CD4-positive, alpha-beta T cell (primary cell): ENCODE results near the gene LMX1B. TPM values are rescaled to one million over a fixed set of nuclear protein-coding genes. Genes with fewer than 3 reads are reported as not detected.

ENCODE experiments used
- ATAC-seq: fragments of 200-7000 bp; cut with Tn5 transposase; one replicate; pipeline ENCODE4 v1.10.0; 2022; ENCODE audit warnings: mild to moderate bottlenecking; ENCODE audit not compliant: poor library complexity
- CTCF ChIA-PET: fragments of 350-600 bp; sonication (Branson Sonifier 250); formaldehyde crosslinking; loops from one replicate; lab custom pipeline; 2021; ENCODE audit warnings: antibody characterized with exemption, inconsistent platforms; lab: Charles Lee
- POLR2A ChIA-PET: fragments of 350-600 bp; sonication (Branson Sonifier 250); formaldehyde crosslinking; loops from one replicate; lab custom pipeline; 2021; ENCODE audit warnings: antibody characterized with exemption, inconsistent platforms; lab: Charles Lee
- DNase-seq, 14 experiments: peaks; one replicate each; pipeline ENCODE4 v3.0.0-alpha.2; 2013 to 2020; ENCODE audit warnings: mixed read lengths in 2 of 14
- H3K27ac ChIP-seq, 2 donors: one replicate each; pipeline versions ENCODE4 v1.5.1 to v1.7.0; 2013; ENCODE audit warnings: low read length in 2 of 2, low read depth in 1 of 2, mild to moderate bottlenecking in 1 of 2
- H3K27me3 ChIP-seq, 2 experiments: 1 replicate in 1 of 2; 2 replicates in 1 of 2; pipeline versions ENCODE4 v1.6.1 to v1.7.0; 2013; ENCODE audit warnings: low read length in 2 of 2, control low read depth in 1 of 2, mild to moderate bottlenecking in 1 of 2, moderate library complexity in 1 of 2; ENCODE audit not compliant: insufficient read depth in 2 of 2, control insufficient read depth in 1 of 2
- H3K36me3 ChIP-seq: one replicate; pipeline ENCODE4 v1.6.1; 2013; ENCODE audit warnings: low read length, control low read depth; ENCODE audit not compliant: insufficient read depth
- H3K4me1 ChIP-seq: one replicate; pipeline ENCODE4 v1.6.1; 2013; ENCODE audit warnings: low read length, control low read depth; ENCODE audit not compliant: insufficient read depth
- H3K4me3 ChIP-seq: one replicate; pipeline ENCODE4 v1.5.1; 2013; ENCODE audit warnings: mild to moderate bottlenecking, low read length, moderate library complexity
- H3K9me3 ChIP-seq, 2 experiments: 1 replicate in 1 of 2; 2 replicates in 1 of 2; pipeline versions ENCODE4 v1.6.1 to v1.7.0; 2013; ENCODE audit warnings: low read length in 2 of 2, mild to moderate bottlenecking in 2 of 2, control low read depth in 1 of 2, moderate library complexity in 1 of 2; ENCODE audit not compliant: control insufficient read depth in 1 of 2, insufficient read depth in 1 of 2
- H3K27ac Mint-ChIP-seq: one replicate; pipeline ENCODE4 v1.8.0; 2020; ENCODE audit warnings: mixed read lengths
- H3K27me3 Mint-ChIP-seq: one replicate; pipeline ENCODE4 v1.8.0; 2021; ENCODE audit warnings: mixed read lengths
- H3K36me3 Mint-ChIP-seq: one replicate; pipeline ENCODE4 v1.8.0; 2021; ENCODE audit warnings: low read depth, mixed read lengths
- H3K4me1 Mint-ChIP-seq: one replicate; pipeline ENCODE4 v1.8.0; 2021; ENCODE audit warnings: low read depth, mixed read lengths
- H3K4me3 Mint-ChIP-seq: one replicate; pipeline ENCODE4 v1.8.0; 2020; ENCODE audit warnings: mild to moderate bottlenecking, mixed read lengths
- H3K9me3 Mint-ChIP-seq: one replicate; pipeline ENCODE4 v1.8.0; 2020; ENCODE audit warnings: mixed read lengths
- CTCF ChIP-seq: fragments of 200-600 bp; IDR thresholded peaks from one replicate; pipeline ENCODE4 v1.8.0; 2022; ENCODE audit warnings: antibody characterized with exemption, mild to moderate bottlenecking
- intact Hi-C, 2 experiments: fragments of 100-400 bp; cut with DNase I in 1 of 2; cut with micrococcal nuclease in 1 of 2; formaldehyde crosslinking; loops; one replicate each; pipeline versions ENCODE4 v1.15.1 to v1.9.0; 2023 to 2025; cut with DNase I, micrococcal nuclease
- total RNA-seq, 174 experiments: library from RNA in 2 of 174; stranded (reverse) in 2 of 174; gene quantifications; one replicate each; pipeline ENCODE4 v1.2.3 and lab custom pipeline; 2021 to 2026

Gene LMX1B
- total RNA-seq, 2 experiments from 2014 or later: not detected

- Histone ChIP-seq H3K9me3 (peaks cover 0 to 21% of the 10 kb centered on the region in 2 experiments), H3K4me1 (peaks cover 22% of the 10 kb centered on the region), H3K4me3 (no peak overlapping the region), H3K36me3 (no peaks in the 10 kb centered on the region), H3K27ac (no peak overlapping the region), H3K27me3 (peaks cover 69 to 87% of the 10 kb centered on the region in 2 experiments)
- CTCF ChIA-PET: no interaction called here
- H3K36me3 Mint-ChIP-seq: no peaks in the 10 kb centered on the region
- no peak for TF ChIP-seq CTCF
- ATAC-seq (no peak), DNase-seq (no peak)
- H3K9me3 Mint-ChIP-seq: no peaks in the 10 kb centered on the region
- no peak overlapping the region for H3K4me3 Mint-ChIP-seq
- H3K27me3 Mint-ChIP-seq: peaks cover 75% of the 10 kb centered on the region
- POLR2A ChIA-PET: interaction anchor here (0.7 kb wide), 1 partner anchor 1002 kb away, joined by 3 read pairs; no protein-coding TSS in a partner anchor
- H3K4me1 Mint-ChIP-seq: peaks cover 21% of the 10 kb centered on the region
- intact Hi-C loops: loop anchor here in 1 of 2 experiments (10.0 kb wide), 1 partner anchor 78 kb away; no protein-coding TSS in a partner anchor
- no peak overlapping the region for H3K27ac Mint-ChIP-seq
These were observed 3.5 kb downstream of the LMX1B start for GRCh38 chr9:126617003-126617822.

- intact Hi-C loops: loop anchor here in 1 of 2 experiments (10.0 kb wide), 1 partner anchor 77 kb away; no protein-coding TSS in a partner anchor
- Mint-ChIP-seq H3K27me3 (peaks cover 79% of the 10 kb centered on the region), H3K27ac (no peak overlapping the region), H3K4me3 (no peak overlapping the region), H3K36me3 (no peaks in the 10 kb centered on the region), H3K9me3 (no peaks in the 10 kb centered on the region), H3K4me1 (peaks cover 21% of the 10 kb centered on the region)
- ChIA-PET CTCF (no interaction called here), POLR2A (interaction anchor here (0.7 kb wide), 1 partner anchor 1003 kb away, joined by 3 read pairs; no protein-coding TSS in a partner anchor)
- Histone ChIP-seq H3K4me3 (no peak overlapping the region), H3K4me1 (peaks cover 18% of the 10 kb centered on the region), H3K9me3 (peaks cover 0 to 19% of the 10 kb centered on the region in 2 experiments), H3K27me3 (peaks cover 72 to 89% of the 10 kb centered on the region in 2 experiments), H3K27ac (no peak overlapping the region), H3K36me3 (no peaks in the 10 kb centered on the region)
- TF ChIP-seq CTCF: no peak
- ATAC-seq (no peak), DNase-seq (no peak)
These were observed 4.1 kb downstream of the LMX1B start for GRCh38 chr9:126617823-126618165.

- H3K27ac Mint-ChIP-seq: no peak overlapping the region
- no peaks in the 10 kb centered on the region for H3K9me3 Mint-ChIP-seq
- peaks cover 0 to 15% of the 10 kb centered on the region in 2 experiments for H3K9me3 ChIP-seq
- DNase-seq: no peak
- peaks cover 21% of the 10 kb centered on the region for H3K4me1 Mint-ChIP-seq
- H3K36me3 Mint-ChIP-seq: no peaks in the 10 kb centered on the region
- no peaks in the 10 kb centered on the region for H3K36me3 ChIP-seq
- H3K27ac ChIP-seq: no peak overlapping the region
- ChIA-PET POLR2A (no interaction called here), CTCF (no interaction called here)
- TF ChIP-seq CTCF: no peak
- peak overlapping the region; percentile 38 for H3K4me3 Mint-ChIP-seq
- no peak overlapping the region for H3K4me3 ChIP-seq
- ATAC-seq: no peak
- peaks cover 79% of the 10 kb centered on the region for H3K27me3 Mint-ChIP-seq
- H3K27me3 ChIP-seq: peaks cover 72 to 89% of the 10 kb centered on the region in 2 experiments
- peaks cover 14% of the 10 kb centered on the region for H3K4me1 ChIP-seq
- intact Hi-C loops: loop anchor here in 1 of 2 experiments (10.0 kb wide), 1 partner anchor 77 kb away; no protein-coding TSS in a partner anchor
These were observed 4.5 kb downstream of the LMX1B start for GRCh38 chr9:126618190-126618584.
